NCI-H526 treated with DMSO at 0.1 percent for 48 hours (cell line): ENCODE data around the gene PCDHB16.
"Not testable (repeated sequence)": the region's sequence is repeated elsewhere in the genome, so short reads cannot be mapped to it uniquely, and the experiment has no call there.

ENCODE experiments used
- DNase-seq: peaks from one replicate; lab custom pipeline; 2025; lab: John Stamatoyannopoulos, UW

PCDHB16 gene

DNA sequence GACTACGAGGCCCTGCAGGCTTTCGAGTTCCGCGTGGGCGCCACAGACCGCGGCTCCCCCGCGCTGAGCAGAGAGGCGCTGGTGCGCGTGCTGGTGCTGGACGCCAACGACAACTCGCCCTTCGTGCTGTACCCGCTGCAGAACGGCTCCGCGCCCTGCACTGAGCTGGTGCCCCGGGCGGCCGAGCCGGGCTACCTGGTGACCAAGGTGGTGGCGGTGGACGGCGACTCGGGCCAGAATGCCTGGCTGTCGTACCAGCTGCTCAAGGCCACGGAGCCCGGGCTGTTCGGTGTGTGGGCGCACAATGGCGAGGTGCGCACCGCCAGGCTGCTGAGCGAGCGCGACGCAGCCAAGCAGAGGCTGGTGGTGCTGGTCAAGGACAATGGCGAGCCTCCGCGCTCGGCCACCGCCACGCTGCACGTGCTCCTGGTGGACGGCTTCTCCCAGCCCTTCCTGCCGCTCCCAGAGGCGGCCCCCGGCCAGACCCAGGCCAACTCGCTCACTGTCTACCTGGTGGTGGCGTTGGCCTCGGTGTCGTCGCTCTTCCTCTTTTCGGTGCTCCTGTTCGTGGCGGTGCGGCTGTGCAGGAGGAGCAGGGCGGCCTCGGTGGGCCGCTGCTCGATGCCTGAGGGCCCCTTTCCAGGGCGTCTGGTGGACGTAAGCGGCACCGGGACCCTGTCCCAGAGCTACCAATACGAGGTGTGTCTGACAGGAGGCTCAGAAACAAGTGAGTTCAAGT is 2.1 kb downstream of the PCDHB16 start:
- DNase-seq: not testable (repeated sequence)

DNA sequence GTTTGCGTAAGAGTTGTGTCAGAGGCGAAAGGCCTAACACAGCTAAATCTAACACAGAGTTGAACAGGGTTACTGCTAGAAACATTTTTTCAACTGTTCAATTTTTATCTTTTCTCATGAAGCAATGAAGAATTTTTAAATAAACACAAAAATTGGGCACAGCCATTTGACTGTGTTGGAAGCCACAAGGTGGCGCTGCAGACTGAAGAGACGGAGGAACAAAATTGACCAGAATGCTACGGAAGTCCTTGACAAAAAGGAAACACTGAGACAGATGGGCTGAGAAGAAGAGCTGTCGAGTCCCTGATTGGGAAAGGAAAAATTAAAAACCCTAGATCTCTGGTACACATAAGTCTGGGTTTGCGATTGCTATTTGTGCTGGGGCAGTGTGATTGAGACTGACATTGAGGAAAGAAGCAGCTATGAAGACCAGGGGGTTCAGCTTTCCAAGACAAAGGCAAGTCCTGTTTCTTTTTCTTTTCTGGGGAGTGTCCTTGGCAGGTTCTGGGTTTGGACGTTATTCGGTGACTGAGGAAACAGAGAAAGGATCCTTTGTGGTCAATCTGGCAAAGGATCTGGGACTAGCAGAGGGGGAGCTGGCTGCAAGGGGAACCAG is 4.8 kb downstream of the PCDHB16 start, which contains the start of gene PCDHB9:
Gene PCDHB9 (plus strand): TSS at position 265 of the 616 bp plus-strand sequence. CDS start 158 bp downstream, at position 423.
- DNase-seq: peak; percentile 15

- DNase-seq: not testable (repeated sequence)
These were observed 6.5 kb downstream of the PCDHB16 start for GRCh38 chr5:141188682-141189081.

DNA sequence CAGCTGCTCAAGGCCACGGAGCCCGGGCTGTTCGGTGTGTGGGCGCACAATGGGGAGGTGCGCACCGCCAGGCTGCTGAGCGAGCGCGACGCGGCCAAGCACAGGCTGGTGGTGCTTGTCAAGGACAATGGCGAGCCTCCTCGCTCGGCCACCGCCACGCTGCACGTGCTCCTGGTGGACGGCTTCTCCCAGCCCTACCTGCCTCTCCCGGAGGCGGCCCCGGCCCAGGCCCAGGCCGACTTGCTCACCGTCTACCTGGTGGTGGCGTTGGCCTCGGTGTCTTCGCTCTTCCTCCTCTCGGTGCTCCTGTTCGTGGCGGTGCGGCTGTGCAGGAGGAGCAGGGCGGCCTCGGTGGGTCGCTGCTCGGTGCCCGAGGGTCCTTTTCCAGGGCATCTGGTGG is 6.9 kb downstream of the PCDHB16 start:
- DNase-seq: not testable (repeated sequence)

- DNase-seq: no peak
These were observed 10.0 kb downstream of the PCDHB16 start, which contains the start of gene PCDHB10 for GRCh38 chr5:141192110-141192725. PCDHB10 (plus strand) TSS chr5:141192353; CDS start chr5:141192553, 200 bp downstream.

DNA sequence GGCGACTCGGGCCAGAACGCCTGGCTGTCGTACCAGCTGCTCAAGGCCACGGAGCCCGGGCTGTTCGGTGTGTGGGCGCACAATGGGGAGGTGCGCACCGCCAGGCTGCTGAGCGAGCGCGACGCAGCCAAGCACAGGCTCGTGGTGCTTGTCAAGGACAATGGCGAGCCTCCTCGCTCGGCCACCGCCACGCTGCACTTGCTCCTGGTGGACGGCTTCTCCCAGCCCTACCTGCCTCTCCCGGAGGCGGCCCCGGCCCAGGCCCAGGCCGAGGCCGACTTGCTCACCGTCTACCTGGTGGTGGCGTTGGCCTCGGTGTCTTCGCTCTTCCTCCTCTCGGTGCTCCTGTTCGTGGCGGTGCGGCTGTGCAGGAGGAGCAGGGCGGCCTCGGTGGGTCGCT is 12.1 kb downstream of the PCDHB16 start:
- not testable (repeated sequence) for DNase-seq

DNA sequence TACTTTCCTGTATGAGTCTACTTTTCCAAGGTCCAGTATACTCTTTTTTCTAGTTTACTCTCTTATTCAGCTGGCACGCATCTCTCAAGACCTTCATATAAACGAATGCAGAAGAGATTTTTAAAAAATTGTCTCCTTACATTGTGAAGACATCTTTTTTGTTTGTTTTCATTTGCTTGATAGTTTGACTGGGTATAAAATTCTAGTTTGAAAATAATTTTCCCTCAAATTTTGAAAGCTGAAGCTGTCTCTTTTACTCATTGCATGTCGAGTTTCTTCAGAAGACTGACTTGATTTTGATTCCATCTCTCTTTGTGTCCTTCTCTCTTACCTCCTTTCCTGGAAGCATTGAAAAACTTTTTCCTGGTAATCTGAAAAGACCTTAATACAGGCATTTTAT is 14.2 kb downstream of the PCDHB16 start:
- DNase-seq: no peak

- DNase-seq: peak; percentile 31
These were observed 17.4 kb downstream of the PCDHB16 start, which contains the start of gene PCDHB11 for GRCh38 chr5:141199359-141200235. PCDHB11 (plus strand) TSS chr5:141199627; CDS start chr5:141199775, 148 bp downstream.

DNA sequence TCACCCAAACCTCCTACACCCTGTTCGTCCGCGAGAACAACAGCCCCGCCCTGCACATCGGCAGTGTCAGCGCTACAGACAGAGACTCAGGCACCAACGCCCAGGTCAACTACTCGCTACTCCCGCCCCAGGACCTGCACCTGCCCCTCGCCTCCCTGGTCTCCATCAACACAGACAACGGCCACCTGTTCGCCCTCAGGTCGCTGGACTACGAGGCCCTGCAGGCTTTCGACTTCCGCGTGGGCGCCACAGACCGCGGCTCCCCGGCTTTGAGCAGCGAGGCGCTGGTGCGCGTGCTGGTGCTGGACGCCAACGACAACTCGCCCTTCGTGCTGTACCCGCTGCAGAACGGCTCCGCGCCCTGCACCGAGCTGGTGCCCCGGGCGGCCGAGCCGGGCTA is 18.9 kb downstream of the PCDHB16 start:
- not testable (repeated sequence) for DNase-seq

DNA sequence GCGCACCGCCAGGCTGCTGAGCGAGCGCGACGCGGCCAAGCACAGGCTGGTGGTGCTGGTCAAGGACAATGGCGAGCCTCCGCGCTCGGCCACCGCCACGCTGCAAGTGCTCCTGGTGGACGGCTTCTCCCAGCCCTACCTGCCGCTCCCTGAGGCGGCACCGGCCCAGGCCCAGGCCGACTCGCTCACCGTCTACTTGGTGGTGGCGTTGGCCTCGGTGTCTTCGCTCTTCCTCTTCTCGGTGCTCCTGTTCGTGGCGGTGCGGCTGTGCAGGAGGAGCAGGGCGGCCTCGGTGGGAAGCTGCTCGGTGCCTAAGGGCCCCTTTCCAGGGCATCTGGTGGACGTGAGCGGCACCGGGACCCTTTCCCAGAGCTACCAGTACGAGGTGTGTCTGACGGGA is 19.5 kb downstream of the PCDHB16 start:
- DNase-seq: not testable (repeated sequence)

DNA sequence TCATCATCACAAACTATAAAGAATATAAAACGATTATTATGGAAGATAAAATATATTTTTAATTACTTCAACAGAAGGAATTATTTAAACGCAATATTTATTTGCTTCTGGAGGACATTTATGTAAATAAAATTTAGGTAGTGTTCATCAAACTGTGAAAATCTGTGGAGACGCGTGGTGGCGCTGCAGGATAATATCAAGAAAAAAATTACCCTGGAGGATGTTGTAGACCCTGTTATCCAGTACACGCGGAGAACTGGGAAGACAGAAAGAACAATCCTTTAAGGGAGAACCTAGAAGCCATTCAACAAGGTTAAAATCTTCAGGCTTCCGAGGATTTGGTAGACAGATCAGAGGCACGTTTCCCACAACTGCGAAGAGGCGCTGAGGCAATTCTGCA is 26.3 kb downstream of the PCDHB16 start, which contains the start of gene PCDHB12:
Gene PCDHB12 (plus strand): TSS at position 242 of the 400 bp plus-strand sequence. CDS start 189 bp downstream, outside the sequence.
- DNase-seq: peak; percentile 5

DNA sequence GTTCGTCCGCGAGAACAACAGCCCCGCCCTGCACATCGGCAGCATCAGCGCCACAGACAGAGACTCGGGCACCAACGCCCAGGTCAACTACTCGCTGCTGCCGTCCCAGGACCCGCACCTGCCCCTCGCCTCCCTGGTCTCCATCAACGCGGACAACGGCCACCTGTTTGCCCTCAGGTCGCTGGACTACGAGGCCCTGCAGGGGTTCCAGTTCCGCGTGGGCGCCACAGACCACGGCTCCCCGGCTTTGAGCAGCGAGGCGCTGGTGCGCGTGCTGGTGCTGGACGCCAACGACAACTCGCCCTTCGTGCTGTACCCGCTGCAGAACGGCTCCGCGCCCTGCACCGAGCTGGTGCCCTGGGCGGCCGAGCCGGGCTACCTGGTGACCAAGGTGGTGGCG is 28.1 kb downstream of the PCDHB16 start:
- DNase-seq: not testable (repeated sequence)

- not testable (repeated sequence) for DNase-seq
These were observed 28.7 kb downstream of the PCDHB16 start for GRCh38 chr5:141210849-141211248.

- peak; percentile 4 for DNase-seq
These were observed 31.6 kb downstream of the PCDHB16 start, which contains the start of gene PCDHB13 for GRCh38 chr5:141213656-141214339. PCDHB13 (plus strand) TSS chr5:141213919; CDS start chr5:141214124, 205 bp downstream.

DNA sequence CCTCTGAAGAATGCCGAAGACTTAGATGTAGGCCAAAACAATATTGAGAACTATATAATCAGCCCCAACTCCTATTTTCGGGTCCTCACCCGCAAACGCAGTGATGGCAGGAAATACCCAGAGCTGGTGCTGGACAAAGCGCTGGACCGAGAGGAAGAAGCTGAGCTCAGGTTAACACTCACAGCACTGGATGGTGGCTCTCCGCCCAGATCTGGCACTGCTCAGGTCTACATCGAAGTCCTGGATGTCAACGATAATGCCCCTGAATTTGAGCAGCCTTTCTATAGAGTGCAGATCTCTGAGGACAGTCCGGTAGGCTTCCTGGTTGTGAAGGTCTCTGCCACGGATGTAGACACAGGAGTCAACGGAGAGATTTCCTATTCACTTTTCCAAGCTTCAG is 32.4 kb downstream of the PCDHB16 start:
- DNase-seq: not testable (repeated sequence)

GRCh38 chr5:141215504-141215903 is 33.3 kb downstream of the PCDHB16 start:
- DNase-seq: not testable (repeated sequence)

DNA sequence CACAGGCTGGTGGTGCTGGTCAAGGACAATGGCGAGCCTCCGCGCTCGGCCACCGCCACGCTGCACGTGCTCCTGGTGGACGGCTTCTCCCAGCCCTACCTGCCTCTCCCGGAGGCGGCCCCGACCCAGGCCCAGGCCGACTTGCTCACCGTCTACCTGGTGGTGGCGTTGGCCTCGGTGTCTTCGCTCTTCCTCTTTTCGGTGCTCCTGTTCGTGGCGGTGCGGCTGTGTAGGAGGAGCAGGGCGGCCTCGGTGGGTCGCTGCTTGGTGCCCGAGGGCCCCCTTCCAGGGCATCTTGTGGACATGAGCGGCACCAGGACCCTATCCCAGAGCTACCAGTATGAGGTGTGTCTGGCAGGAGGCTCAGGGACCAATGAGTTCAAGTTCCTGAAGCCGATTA is 33.8 kb downstream of the PCDHB16 start:
- not testable (repeated sequence) for DNase-seq

- DNase-seq: peak; percentile 31
These were observed 41.1 kb downstream of the PCDHB16 start, which contains the start of gene PCDHB14 for GRCh38 chr5:141223112-141223783. PCDHB14 (plus strand) TSS chr5:141223343; CDS start chr5:141223506, 163 bp downstream.

- DNase-seq: not testable (repeated sequence)
These were observed 42.7 kb downstream of the PCDHB16 start for GRCh38 chr5:141224844-141225243.

DNA sequence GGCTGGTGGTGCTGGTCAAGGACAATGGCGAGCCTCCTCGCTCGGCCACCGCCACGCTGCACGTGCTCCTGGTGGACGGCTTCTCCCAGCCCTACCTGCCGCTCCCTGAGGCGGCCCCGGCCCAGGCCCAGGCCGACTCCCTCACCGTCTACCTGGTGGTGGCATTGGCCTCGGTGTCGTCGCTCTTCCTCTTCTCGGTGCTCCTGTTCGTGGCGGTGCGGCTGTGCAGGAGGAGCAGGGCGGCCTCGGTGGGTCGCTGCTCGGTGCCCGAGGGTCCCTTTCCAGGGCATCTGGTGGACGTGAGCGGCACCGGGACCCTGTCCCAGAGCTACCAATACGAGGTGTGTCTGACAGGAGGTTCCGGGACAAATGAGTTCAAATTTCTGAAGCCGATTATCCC is 43.2 kb downstream of the PCDHB16 start:
- not testable (repeated sequence) for DNase-seq
